Ureter (tissue), 1 donor: ENCODE measurements around the gene MUS81. TPM values are rescaled to one million over a fixed set of nuclear protein-coding genes. Genes with fewer than 3 reads are reported as not detected.

ENCODE experiments used
- DNase-seq: peaks from one replicate; pipeline ENCODE4 v3.0.0-alpha.2; 2020; ENCODE audit warnings: low spot score
- total RNA-seq: library from RNA; stranded (reverse); gene quantifications from one replicate; pipeline ENCODE4 v1.2.4, GENCODE V29; 2023
- donor health status: DM: yes; HTN: yes; CAD: no.

MUS81 gene
- total RNA-seq, 1 donor from 2014 or later = 61.7 TPM

DNA sequence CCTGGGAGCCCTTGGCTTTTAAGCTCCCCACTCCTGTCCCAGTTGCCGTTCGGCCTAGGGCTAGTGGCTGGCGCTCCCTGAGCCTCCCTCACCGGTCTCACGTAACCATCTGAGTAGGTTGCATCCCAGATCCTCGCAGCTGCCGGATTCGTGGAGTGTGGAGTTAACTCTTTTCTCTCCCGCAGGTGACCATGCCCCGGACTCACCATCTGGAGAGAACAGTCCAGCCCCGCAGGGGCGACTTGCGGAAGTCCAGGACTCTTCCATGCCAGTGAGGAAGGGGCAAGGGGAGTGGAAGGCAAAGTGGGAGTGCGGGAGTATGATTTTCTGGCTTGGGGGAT lies 902 bp downstream of the MUS81 start:
- DNase-seq = no peak

DNA sequence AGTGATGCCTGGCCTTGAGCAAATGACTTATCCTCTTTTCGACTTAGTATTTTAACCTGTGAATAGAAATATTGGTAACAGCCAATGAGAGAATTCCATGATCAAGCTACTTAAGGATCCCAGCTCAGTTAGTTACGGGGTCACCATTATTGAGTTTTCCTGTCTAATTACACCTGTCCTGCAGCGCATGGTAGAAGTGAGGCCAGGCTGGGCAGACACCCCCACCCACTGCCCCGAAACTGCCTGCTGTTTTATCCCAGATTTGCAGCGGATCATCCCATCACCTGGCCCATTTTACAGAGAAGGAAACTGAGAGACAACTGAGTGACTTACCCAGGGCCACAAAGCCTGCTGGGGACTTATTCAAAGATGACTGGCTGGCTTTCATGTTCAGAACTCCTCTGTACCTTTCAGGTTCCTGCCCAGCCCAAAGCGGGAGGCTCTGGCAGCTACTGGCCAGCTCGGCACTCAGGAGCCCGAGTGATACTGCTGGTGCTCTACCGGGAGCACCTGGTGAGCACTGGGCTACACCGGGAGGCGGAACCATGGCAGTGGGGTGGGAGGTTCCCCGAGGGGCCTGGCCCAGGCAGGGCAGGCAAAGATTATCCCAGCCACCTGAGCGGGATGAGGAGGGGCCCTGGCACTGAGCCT lies 1.4 kb downstream of the MUS81 start:
- DNase-seq = no peak

DNA sequence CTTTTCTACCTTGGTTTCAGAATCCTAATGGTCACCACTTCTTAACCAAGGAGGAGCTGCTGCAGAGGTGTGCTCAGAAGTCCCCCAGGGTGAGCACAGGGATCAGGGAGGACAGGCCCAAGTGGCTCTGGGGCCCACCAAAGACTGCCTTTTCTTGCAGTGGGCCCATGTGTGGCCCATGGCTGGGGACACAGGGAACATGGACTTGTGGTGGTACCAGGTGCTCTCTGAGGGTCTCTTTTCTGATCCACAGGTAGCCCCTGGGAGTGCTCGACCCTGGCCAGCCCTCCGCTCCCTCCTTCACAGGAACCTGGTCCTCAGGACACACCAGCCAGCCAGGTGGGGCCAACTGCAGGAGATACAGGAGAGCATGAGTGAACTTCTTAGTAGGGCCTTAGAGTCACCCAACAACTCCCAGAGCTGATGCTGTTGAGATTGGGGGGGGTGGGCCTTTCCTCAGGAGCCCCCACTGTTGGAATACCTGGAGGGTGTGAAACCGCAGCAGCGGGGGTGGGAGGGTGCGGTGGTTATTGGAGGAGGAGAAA lies 2.0 kb downstream of the MUS81 start:
- DNase-seq = no peak

DNA sequence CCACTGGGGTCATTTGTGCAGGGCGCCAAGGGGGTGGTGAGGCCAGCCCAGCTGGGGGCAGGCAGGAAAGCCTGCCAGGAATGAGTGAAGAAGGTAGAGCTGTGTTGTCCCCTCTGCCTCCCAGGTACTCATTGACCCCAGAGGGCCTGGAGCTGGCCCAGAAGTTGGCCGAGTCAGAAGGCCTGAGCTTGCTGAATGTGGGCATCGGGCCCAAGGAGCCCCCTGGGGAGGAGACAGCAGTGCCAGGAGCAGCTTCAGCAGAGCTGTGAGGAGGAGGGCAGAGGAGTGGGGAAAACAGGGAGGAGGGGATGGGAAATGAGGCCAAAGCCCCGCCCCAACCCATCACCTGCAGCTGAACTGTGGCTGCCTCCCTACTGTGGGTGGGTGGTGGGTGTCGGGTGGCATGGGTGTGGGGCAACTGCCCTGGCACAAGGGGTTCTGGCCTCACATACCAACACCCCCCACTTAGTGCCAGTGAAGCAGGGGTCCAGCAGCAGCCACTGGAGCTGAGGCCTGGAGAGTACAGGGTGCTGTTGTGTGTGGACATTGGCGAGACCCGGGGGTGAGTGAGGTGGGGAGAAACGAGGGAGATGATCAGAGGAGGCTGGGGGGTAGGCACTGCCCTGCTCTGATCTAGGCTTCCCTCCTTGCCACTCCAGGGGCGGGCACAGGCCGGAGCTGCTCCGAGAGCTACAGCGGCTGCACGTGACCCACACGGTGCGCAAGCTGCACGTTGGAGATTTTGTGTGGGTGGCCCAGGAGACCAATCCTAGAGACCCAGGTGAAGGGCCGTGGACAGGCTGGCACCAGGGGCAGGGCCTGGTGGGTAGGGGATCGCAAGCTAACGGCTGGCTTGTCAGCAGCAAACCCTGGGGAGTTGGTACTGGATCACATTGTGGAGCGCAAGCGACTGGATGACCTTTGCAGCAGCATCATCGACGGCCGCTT lies 3.0 kb downstream of the MUS81 start:
- DNase-seq = no peak

DNA sequence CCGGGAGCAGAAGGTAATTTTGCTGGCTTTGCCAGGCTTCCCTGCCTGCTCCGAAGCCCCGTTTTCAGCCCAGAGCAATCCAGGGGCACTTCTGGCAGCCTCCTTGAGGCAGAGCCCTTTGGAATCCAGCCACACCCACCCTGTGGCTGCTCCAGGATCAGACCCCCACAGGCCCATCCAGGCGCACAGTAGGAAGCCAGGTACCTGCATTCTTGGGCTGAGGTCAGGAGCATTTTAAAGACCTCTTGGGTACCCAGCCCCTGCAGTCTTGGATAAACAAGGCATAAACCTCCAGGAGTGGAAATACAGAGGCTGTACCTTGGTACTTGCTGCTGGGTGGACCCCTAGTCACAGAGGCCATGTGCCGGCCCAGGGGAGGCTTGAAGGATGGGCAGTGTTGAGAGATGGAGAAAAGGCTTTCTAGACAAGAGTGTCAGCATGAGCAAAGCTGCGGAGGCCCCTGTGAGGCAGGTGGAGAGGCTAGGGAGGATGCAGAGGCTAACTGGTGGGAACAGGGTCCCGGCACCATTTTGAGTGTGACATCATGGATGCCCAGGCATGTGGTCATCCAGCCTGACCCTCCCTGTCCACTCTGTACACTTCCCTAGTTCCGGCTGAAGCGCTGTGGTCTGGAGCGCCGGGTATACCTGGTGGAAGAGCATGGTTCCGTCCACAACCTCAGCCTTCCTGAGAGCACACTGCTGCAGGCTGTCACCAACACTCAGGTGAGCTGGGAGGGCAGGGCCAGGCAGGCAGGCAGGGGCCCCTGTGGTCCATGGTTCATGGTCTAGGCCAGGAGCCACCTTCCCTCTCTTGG lies 3.9 kb downstream of the MUS81 start:
- DNase-seq = no peak

DNA sequence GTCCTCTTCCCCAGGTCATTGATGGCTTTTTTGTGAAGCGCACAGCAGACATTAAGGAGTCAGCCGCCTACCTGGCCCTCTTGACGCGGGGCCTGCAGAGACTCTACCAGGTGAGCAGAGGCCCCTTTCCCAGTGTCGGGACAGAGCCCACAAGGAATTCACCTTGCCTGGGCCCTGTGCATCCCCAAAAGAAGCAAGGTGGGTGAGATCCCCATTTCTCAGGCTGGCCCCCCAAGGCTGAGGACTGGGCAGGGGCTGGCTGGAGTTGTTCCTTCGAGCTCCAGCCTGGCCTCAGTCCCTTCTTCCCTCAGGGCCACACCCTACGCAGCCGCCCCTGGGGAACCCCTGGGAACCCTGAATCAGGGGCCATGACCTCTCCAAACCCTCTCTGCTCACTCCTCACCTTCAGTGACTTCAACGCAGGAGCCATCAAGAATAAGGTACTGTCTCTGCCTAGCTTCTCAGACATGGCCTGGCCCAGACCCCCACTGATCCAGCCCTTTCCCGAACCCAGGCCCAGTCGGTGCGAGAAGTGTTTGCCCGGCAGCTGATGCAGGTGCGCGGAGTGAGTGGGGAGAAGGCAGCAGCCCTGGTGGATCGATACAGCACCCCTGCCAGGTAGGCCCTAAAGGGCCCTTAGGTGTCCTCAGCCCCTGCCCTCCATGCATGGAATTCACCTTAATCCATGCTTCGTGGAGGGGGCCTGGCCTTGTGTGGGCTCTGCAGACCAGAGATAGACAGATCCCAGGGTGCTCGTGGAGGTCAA lies 4.7 kb downstream of the MUS81 start:
- DNase-seq = no peak

DNA sequence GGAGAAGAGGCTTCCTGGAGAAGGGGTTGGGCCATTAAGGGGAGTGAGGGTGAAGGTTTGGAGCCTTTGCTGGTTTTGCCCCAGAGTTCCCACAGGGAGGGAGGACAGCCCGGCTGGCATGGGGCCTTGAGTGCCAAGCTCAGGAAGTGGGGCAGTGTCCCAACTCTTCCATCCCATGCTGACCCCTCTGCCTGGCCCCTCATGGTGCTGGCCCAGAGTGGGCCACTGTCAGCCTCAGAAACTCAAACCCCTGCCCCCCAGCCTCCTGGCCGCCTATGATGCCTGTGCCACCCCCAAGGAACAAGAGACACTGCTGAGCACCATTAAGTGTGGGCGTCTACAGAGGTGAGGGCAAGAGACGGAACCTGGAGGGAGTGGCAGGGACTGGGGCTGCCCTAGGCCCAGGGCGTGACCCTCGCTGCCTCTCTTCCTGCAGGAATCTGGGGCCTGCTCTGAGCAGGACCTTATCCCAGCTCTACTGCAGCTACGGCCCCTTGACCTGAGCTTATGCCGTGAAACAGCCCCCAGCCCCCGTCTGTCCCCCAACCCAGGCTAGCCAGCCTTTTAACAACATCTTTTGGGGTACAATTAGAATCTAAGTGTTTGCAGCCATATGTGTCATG lies 5.4 kb downstream of the MUS81 start:
- DNase-seq = no peak

DNA sequence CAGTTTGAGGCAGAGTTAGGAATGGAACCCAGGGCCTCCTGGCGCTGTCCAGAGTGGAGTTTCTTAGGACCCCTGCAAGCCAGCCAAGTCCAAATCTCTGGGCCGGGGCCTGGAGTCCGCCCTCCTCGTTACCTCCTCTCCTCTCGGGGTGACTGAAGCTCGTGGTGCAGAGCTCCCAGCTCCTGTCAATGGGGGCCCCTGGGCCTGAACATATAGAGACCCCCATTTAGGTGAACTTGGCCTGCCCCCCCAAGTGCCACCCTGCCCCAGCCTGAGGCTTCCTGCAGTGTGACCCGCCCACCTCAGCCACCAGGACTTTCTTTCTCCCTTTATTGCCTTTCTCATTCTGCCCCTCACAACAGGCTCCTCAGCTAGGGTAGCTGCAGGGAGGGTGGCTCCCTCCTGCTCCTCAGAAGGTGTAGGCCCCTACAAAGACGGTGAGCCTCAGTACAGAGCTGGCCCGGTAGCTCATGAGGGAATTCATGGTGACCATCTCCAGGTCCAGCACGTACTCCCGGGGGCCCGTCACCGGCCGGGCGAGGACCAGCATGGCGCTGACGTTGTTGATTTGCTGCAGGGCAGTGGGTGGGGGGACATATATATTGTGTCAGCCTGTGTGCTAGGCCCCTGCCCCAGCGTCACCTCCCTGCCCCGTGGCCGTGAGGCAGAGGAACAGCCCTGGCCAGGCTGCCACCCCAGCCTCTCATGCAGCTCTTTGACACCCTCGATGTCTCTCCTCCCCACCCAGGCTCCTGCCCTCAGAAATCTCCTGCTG lies 6.5 kb downstream of the MUS81 start:
- no peak for DNase-seq

DNA sequence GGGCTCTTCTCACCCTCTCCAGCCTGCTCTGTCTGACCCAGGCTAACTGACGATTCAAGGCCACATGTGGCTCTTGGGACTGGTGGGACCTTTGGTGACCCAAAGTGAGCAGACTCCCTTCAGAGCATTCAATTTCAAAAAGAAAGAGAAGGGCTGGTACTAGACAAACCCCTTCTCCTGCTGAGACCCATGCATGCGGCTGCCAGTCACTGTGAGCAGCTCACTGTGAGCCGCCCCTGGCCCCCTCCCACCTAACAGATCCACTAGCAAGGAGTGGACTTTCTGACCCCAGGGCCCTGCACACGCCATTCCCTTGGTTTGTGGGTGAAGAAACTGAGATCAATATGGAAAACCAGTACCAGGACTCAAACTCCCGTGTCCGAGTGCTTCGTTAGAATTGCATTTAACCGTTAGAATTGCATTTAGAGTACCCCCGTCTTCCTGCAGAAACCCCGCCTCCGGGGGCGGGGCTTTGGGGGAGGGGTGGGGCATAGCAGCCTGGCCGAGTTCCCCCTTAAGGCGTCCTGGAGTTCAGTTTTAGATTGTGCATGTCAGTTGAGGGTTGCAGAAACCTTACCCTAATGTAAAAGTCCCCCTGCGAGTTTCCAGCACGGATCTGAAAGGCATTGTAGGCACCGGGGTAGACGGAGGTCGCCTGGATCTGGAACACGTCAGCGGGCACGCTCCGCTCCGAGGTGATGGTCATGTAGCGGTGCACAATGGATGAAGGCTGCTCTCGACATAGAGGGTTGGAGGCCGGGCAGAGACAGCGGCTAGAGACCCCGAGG lies 7.2 kb downstream of the MUS81 start:
- DNase-seq = no peak

DNA sequence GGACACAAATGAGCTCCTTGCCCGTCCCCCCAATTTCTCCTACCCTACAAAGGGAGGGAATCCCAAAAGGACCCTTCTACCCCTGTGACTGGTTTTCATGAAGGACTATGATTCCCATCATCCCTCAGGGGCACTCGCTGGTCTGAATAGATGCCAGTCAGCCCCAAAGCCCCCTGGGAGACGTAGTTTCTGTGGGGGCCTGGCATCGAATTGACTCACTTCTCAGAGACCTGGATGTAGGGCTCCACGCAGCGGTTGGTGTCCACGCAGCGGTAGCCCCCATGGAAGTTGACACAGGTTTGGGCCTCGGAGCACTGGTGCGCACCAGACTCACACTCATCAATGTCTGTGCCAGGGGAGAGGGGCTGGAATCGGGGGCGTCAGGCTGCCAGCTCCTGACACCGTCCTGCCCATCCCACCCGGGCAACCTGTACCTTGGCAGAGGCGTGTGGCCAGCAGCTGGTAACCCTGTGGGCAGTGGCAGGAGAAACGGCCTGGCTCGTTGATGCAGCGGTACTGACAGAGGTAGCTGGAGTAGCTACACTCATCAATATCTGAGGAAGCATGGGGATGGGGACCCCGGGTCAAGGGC lies 7.9 kb downstream of the MUS81 start:
- DNase-seq = no peak

DNA sequence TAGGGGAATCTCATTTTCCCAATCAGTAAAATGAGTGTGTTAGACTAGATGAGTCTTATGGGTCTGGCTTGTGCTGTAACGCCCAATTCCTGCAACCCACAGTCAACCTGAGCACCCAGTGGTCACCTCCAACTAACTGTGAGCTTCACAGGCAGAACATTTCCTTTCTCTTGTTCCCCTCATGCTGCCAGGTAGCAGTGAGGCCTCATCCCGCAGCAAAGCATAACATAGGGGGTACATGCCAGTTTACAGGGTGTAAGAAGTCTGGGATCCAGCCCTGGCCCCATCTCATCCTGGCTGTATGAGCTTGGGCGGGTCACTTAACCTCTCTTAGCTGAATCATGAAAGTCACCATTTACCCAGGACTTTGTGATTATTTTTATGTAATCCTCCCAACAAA lies 8.7 kb downstream of the MUS81 start:
- DNase-seq = no peak

DNA sequence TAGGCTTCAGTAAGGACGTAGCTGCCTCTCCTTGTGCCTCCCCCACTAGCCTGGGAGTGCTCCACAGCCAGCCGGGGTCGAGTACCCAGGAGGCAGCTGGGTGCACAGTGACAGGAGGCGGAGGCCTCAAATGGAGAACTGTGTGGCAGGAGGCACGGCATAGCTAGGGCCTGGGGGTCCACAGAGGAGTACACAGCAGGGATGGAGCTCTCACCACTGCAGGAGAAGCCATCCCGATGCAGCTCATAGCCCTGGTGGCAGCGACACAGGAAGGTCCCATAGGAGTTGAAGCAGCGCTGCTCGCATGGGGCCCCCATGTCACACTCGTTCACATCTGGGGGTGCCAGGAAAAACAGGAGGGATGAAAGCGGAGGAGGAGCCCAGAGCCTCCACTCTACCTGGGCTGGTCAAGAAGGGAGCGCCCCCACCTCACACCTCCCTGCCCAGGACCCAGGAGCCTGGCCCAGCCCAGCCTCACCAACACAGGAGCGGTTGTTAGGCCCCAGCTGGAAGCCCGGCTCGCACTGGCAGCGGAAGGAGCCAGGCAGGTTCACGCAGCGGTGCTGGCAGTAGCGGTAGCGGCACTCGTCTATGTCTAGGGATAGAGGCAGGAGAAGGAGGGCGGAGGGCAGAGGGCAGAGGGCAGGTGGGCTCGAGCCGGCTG lies 9.5 kb downstream of the MUS81 start:
- DNase-seq = no peak

DNA sequence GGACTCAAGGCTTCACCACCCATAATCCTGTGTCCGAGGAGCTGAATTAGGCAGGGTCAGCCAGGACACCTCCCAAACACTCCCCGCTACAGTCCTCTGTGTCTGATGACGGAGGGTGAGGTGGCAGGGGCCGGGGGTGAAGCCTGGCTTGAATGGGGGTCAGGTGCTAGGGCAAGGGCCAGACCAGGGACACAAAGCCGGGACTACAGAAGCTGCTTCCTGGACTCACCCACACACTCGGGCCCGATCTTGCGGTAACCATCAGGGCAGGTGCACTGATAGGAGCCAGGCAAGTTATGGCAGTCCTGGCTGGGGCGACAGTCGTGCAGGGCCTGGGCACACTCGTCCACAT lies 10.1 kb downstream of the MUS81 start:
- DNase-seq = no peak

DNA sequence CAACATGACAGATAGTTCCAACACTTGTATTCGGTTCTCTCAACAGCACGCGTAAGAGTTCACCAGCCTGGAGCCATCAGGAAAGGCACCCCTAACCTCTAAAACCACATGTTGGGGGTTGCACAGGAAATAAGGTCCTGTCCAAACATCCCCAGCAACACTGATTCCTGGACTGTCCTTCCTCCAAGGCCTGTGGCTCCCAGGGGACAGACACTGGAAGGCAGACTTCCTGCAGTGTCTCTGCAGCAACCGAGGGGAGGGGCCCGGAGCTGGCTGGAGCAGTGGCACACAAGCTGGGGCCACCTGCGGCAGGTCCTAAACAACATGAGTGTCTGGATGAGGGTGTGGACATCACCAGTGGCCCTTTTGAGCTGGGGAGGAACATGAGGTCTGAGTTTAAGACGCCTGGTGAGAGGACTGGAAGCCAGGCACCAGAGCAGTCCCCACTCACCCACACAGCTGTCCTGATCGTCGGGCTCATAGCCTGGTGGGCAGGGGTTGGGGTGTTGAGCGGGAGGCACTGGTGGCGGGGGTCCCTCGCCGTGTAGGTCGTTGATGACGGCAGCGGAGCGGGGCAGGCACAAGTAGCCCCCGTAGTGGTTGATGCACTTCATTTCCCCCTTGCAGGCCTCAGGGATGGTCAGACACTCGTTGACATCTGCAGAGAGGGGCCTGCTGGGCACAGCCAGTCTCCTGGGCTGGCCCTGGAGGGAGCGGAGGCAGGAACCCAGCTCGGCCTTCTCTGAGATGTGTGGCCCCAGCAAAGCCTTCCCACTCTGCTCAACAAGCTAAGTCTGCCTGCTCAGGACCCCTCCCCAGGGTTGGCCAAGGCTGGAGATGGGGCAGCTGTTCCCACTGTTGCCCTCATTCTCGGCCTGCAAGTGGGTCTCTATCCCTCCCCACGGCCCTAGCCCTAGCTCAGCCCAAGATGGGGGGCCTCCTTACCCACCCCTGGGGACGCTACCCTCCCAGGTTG lies 10.8 kb downstream of the MUS81 start:
- DNase-seq = no peak

DNA sequence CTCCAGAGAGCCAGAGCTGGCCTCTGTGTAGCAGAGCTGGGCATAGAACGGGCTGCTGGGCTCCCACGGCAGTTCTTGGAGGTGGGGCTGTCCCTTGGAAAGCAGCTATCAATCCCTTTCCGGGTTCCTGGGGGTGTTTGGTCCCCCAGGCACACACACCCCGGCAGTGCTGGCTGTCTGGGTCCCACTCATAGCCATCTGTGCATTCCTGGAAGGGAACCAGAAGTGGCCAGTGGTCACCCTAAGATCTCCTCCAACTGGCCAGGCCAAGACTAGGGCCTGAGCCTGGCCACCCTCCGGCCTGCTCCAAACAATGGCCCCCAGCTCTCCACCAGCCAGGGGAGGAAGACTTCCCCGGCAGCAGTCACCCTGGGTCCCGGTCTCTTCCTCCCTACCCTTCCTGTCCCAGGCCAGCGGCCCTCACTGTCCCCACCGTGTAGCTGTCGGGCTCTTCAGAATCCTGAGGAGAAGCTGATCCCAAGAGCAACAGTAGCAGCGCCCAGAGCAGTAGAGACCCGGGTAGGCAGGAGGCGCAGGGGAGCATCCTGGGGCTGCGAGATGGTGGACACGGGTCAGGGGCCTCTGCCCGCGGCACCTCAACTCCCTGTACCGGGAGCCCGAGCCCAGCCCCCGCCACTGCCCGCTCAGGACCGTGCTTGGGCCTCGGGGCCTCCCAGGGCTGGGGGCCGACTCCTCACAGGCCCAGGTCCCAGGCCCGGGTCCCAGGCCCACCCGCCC lies 11.7 kb downstream of the MUS81 start:
- no peak for DNase-seq

DNA sequence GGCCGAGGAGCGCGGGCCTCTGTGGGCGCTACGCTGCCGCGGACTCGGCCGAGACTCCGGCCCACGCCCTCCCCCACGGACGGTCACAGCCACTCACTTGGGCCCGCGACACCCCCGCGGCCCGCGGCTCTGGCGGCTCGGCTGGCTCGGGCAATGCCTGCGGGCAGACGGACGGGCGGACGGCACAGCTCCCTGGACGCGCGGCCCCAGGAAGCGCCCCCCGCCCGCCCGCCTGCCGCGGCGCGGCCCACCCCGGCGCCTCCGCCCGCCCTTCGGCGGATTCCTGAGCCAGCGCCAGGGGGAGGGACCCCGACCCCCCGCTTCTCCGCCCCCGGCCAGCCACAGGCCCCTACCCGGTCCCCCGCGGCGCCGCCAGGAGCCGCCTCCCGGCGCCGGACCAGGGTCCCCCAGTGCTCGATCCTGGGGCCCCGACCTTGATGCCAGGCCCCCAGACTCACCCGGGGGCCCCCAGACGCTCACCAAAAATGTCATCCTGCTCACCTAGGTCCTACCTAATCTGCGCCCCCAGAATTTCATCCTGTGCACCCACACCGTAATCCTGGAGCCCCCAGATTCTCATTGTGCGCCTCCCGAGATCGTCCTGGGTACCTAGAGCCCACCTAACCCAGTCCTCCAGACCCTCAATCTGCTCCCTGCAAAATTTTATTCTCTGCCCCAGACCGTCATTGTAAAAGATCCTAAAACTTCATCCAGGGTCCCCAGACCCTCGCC lies 12.5 kb downstream of the MUS81 start, which contains the start of gene EFEMP2:
Gene EFEMP2, minus strand, starts transcription at position 215 of the 732 bp plus-strand sequence. CDS start 446 bp downstream, outside the sequence.
- no peak for DNase-seq
